ENCODE data around the gene GTPBP4.
A peak's percentile ranks its signal among the peaks of the same experiment; 100 is the strongest.

GTPBP4 gene

GRCh38 chr10:966466-967235 is 21.6 kb upstream of the GTPBP4 start:
- DNase-seq (ENCODE audit: low spot score), result no peak

GRCh38 chr10:968546-969199 is 19.6 kb upstream of the GTPBP4 start:
- no peak for DNase-seq (ENCODE audit: low spot score)

- no peak for DNase-seq (ENCODE audit: low spot score)
Measured at GRCh38 chr10:969473-970150, 18.6 kb upstream of the GTPBP4 start.

- no peak for DNase-seq (ENCODE audit: low spot score)
Measured at GRCh38 chr10:970311-971149, 17.7 kb upstream of the GTPBP4 start.

GRCh38 chr10:971150-971542 is 17.1 kb upstream of the GTPBP4 start:
- DNase-seq (ENCODE audit: low spot score), result no peak

GRCh38 chr10:971613-972012 is 16.6 kb upstream of the GTPBP4 start:
- DNase-seq (ENCODE audit: low spot score), result no peak

GRCh38 chr10:972763-973162 is 15.5 kb upstream of the GTPBP4 start:
- DNase-seq (ENCODE audit: low spot score), result no peak

GRCh38 chr10:974038-974784 is 14.0 kb upstream of the GTPBP4 start:
- peak; percentile 16 for DNase-seq (ENCODE audit: low spot score)

GRCh38 chr10:974785-975074 is 13.5 kb upstream of the GTPBP4 start:
- DNase-seq (ENCODE audit: low spot score), result no peak

GRCh38 chr10:976316-976715 is 11.9 kb upstream of the GTPBP4 start:
- no peak for DNase-seq (ENCODE audit: low spot score)

GRCh38 chr10:978826-979421 is 9.3 kb upstream of the GTPBP4 start:
- DNase-seq (ENCODE audit: low spot score), result no peak

GRCh38 chr10:980468-981093 is 7.7 kb upstream of the GTPBP4 start:
- DNase-seq (ENCODE audit: low spot score), result no peak

GRCh38 chr10:983401-983800 is 4.8 kb upstream of the GTPBP4 start:
- no peak for DNase-seq (ENCODE audit: low spot score)

GRCh38 chr10:983971-984655 is 4.1 kb upstream of the GTPBP4 start:
- no peak for DNase-seq (ENCODE audit: low spot score)

GRCh38 chr10:985361-985760 is 2.9 kb upstream of the GTPBP4 start:
- no peak for DNase-seq (ENCODE audit: low spot score)

GRCh38 chr10:986137-986825 is 2.0 kb upstream of the GTPBP4 start:
- no peak for DNase-seq (ENCODE audit: low spot score)

- peak; percentile 8 for DNase-seq (ENCODE audit: low spot score)
Measured at GRCh38 chr10:986881-987619, 1.2 kb upstream of the GTPBP4 start.

GRCh38 chr10:987620-987869 is 689 bp upstream of the GTPBP4 start:
- no peak for DNase-seq (ENCODE audit: low spot score)

Measured in COLO829 (cell line).